RPMI8226 (cell line): ENCODE results near the gene SNX2.

Experiments
- DNase-seq: peaks from one replicate; pipeline ENCODE4 v3.0.0-alpha.2; 2015

SNX2 gene

GRCh38 chr5:122774519-122774860 is 390 bp upstream of the SNX2 start:
- no peak for DNase-seq

DNA sequence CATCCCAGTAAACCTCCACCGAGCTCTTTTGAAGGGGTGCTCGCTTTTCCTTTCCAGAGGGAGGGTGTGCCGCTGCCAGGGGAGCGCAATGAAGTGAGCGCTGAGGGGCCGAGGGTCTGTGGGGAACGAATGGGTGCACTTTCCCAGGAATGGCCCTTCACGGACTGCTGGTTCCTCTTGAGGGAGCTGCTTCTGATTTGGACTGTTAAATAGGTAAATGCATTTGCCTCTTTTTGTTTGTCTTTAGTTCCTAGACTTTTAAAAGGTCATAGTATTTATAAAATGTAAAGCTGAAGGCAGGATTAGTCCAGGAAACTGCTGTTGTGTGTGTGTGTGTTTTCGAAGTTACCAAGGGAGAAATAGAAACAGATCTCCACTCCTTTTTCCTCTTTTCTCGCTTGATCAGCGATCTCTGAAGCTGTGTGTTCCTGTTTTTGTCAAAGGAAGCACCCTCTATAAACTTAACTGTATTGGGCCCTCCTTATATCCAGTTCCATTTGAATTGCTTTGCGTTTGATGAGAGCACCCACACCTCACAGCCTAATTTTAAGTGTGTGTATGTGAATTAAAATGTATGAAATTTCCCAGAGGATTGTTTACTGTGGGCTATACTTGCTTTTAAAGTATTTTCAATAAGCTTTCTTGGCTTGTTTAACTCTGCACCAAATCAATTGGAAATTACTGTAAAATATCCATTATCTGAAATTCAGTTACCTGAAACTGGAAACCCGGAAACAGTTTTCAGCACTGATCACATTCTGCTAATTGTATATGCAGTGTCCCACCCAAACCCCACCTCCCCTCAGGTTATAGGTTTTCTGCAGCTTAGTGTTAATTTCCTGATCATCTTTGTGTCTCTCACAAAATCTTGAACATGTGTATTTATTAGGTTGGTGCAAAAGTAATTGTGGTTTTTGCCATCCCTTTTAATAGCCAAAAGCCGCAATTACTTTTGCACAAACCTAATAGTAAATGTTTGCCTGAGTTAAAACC is 966 bp downstream of the SNX2 start:
- DNase-seq, result peak; percentile 69

DNA sequence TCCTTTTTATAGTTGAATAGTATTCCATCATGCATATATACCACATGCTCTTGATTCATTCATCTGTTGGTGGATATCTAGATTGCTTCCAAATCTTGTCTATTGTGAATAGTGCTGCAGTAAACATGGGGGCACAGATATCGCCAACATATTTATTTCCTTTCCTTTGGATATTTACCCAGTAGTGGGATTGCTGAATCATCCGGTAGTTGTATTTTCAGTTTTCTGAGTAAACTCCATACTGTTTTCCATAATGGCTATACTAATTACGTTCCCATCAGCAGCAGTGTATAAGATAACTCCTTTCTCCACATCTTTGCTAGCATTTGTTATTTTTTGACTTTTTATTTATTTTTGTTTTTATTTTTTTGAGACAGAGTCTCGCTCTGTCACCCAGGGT is 3.3 kb downstream of the SNX2 start:
- no peak for DNase-seq

DNA sequence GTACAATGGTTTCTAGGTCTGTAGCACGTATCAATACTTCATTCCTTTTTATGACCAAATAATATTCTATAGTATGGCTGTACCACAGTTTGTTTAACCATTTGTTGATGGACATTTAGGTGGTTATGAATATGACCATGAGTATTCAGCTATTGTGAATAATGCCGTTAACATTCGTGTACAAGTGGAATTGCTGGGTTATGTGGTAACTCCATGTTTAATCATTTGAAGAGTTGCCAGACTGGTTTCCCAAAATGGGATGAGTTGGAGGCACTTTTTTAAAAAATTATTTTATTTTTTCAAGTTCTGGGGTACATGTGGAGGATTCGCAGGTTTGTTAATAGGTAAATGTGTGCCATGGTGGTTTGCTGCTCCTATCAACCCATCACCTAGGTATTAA is 4.6 kb downstream of the SNX2 start:
- no peak for DNase-seq

DNA sequence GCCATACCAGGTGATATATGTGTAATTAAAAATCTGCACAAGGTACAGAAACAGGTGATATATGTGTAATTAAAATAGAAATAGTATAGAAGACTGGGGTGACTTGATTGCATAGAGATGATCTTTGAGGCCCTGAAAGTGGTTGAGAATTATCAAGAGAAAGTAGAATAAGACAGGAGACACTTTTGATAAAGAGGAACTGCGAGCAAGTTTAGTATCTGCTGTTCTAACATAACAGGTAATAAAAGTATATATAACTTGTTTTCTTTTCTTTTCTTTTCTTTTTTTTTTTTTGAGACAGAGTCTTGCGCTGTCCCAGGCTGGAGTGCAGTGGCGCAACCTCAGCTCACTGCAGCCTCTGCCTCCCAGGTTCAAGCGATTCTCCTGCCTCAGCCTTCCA is 5.4 kb downstream of the SNX2 start:
- DNase-seq, result no peak

DNA sequence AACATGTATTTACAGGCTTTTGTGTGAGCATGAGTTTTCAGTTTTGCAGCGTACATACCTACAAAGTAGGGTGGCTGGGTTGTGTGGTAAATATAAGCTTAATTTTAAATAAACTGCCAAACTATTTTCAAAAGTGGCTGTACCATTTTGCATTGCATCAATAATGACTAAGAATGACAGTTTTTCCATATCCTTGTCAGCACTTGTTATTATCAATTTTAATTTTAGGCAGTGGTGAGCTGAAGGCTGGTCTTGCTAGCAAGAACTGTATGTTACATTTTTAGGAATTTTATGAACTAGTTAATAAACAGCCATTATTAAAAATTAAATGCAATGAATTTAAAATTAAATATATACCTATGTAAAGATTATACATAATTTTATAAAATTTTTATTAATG is 6.6 kb downstream of the SNX2 start:
- DNase-seq, result no peak

DNA sequence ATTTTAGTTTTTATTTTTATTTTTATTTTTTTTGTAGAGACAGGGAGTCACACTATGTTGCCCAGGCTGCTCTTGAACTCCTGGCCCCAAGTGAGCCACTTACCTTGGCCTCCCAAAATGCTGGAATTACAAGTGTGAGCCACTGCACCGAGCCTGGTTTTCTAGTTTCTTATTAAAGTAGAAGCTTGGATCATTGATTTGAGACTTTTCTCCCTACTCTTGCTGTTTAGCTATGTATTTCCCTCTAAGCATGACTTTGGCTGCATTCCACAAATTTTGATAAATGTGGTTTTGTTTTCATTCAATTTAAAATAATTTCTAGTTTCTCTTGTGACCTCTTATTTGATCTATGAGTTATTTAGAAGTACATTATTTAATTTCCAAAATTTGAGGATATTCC is 10.4 kb downstream of the SNX2 start:
- DNase-seq, result no peak

GRCh38 chr5:122788371-122788770 is 13.5 kb downstream of the SNX2 start:
- DNase-seq, result no peak

DNA sequence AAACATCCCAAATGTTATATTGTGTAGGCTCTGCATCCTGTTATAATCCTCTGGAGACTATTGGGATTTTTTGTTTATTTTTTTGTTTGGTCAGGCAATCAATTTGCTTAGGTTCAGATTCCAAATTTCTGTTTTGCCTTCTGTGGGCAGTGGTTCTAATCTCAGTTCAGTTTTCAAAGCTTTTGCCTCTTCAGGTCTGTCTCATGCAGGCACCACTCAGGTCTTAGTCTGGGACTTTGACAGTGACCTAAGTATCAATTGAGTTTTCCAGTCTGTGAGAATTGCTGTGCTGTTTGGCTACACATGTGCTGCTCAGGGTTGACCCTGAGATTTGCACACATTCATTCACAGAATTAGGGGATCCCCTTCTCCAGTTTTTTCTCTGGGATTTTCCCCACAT is 14.1 kb downstream of the SNX2 start:
- DNase-seq, result no peak

- no peak for DNase-seq
These were observed 14.7 kb downstream of the SNX2 start for GRCh38 chr5:122789461-122790171.

- DNase-seq, result no peak
These were observed 15.6 kb downstream of the SNX2 start for GRCh38 chr5:122790354-122791103.

- DNase-seq, result no peak
These were observed 30.6 kb downstream of the SNX2 start for GRCh38 chr5:122805481-122805880.

DNA sequence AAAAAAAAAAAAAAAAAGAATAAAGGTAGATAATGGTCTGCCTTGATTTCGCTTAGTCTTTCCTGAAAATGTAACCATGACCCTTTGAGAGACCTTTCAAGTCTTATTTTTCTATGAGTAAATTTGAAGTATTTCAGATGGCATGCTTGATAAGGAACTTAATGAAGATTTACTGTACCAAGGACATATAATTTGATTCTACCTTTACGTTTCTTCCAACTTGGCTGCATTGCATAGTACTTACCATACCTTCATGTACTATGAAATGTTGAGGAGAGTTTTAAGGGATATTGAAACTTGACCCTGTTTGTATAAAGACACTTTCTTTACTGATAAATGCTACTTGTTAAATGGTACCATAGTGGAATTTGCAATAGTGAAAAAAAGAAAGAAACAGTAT is 35.5 kb downstream of the SNX2 start:
- DNase-seq, result no peak

DNA sequence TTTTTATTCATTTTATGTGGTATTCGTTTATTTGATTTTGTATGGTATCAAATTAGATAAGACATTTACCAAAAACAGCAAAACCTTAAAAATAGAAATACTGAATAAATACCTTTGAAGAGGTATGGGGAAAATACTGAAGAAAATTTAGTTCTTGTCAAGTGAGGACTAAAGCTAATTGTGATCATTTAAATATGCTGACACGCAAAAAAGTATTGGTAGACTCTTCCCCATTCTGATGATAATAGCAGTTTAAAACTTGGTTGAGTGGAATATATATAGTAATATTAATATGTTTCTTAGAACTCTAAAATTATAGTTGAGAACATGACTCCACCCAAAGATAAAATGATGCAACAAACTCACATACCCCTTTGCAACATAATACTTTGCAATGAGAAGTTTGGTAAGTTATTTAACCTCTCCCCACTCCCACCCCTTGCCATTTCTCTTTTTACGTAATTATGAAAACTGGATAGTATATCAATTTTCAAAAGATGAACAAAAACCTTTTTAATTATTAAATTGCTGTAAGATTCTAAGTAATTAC is 40.4 kb downstream of the SNX2 start:
- DNase-seq, result no peak

GRCh38 chr5:122816756-122817155 is 41.9 kb downstream of the SNX2 start:
- no peak for DNase-seq

DNA sequence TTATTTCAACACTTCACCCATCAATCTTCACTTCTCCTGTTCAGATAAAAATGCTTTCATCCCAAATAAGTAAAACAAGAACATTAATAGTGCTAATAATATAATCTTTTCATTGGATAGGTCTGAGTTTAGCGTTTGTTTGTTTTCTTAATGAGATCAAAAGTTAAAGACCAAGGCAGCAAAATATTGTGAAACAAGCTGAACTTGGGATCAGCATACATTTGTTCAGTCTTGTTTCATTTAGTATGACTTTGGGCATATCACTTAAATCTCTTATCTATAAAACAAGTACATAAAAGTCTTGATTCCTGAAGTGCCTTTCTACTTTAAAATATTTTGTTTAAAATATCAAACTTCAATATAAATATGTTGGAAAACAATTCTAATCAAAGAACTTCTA is 57.1 kb downstream of the SNX2 start:
- no peak for DNase-seq

DNA sequence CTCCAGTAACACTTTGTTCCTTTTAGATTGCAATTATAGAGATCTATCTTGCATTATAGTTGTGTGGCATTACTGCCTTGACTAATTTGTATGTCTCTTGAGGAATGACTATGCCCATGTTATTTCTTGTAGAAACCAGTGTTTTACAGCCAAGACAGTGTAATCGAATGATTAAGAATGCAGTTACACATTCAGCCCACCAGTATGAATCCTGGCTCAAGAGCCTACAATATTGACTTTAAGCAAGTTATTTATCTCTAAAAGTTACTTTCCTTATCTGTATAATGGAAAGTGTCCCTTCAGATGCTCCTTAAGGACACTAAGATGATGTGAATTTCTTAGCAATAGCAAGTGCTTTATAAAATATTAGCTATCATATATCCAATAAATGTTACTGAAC is 60.8 kb downstream of the SNX2 start:
- no peak for DNase-seq

DNA sequence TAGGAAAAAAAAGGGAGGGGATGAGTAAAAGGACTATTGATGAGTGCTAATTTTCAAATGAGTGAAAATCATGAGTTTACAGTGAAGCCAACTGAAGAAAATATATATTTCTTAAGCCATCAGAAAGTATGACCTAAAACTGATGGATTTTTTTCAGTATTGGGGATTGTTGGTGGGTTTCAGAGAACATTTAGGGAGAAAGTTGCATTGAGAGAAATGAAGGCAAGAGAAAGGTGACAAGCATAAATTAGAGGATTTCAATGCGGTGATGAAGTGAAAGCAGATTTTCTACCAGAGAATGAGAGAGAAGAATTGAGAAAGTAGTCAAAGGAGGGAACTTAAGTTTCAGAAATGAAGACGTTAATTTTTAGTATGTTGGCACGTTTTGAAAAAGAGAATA is 62.1 kb downstream of the SNX2 start:
- DNase-seq, result no peak

- no peak for DNase-seq
These were observed 64.9 kb downstream of the SNX2 start for GRCh38 chr5:122839731-122840130.

GRCh38 chr5:122842016-122842580 is 67.2 kb downstream of the SNX2 start:
- no peak for DNase-seq

- DNase-seq, result no peak
These were observed 69.4 kb downstream of the SNX2 start for GRCh38 chr5:122844136-122844909.

GRCh38 chr5:122844910-122845228 is 70.0 kb downstream of the SNX2 start:
- DNase-seq, result no peak
